ENCODE results near the gene ENPP6.

DNA sequence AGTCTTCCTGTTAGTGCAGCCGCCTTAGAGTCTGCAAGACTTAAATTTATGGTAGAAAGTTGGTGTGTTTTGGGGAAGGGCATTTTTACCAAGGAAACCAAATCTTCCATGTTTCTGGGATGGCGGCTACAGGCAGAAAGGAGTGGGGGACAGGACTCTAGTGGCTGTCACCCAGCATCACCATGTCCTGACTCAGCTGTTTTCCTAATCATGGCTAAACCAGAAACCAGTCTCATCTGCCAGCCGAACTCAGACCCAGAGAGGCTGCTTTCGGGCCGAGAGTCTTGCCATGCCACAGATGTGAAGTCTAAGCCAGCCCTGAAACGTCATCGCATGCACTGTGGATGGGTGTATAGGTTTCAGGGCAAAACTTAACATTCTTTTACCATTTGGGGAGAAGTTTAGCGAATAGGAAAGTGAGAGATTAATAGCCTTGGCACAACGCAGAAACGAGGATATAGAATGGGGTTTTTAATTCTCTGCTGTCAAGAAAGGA, 109.6 kb downstream of the ENPP6 start:
- TF ChIP-seq, protein P1, sequence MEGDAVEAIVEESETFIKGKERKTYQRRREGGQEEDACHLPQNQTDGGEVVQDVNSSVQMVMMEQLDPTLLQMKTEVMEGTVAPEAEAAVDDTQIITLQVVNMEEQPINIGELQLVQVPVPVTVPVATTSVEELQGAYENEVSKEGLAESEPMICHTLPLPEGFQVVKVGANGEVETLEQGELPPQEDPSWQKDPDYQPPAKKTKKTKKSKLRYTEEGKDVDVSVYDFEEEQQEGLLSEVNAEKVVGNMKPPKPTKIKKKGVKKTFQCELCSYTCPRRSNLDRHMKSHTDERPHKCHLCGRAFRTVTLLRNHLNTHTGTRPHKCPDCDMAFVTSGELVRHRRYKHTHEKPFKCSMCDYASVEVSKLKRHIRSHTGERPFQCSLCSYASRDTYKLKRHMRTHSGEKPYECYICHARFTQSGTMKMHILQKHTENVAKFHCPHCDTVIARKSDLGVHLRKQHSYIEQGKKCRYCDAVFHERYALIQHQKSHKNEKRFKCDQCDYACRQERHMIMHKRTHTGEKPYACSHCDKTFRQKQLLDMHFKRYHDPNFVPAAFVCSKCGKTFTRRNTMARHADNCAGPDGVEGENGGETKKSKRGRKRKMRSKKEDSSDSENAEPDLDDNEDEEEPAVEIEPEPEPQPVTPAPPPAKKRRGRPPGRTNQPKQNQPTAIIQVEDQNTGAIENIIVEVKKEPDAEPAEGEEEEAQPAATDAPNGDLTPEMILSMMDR (conservative IDR thresholded peaks at IDR 0.05; ENCODE audit: low read depth, low read length), result no peak
- TF ChIP-seq EZH2 (IDR thresholded peaks at IDR 0.05; ENCODE audit: borderline replicate concordance, low read depth, low read length, poor library complexity, severe bottlenecking), result no peak
